GM12878 (cell line): ENCODE results near the gene CREB3L1.

Source experiments
- EZH2 ChIP-seq: IDR thresholded peaks from 2 replicates; pipeline ENCODE4 v1.6.1; 2012; ENCODE audit warnings: low read depth, mild to moderate bottlenecking, control low read depth, inconsistent platforms, low read length, borderline replicate concordance; ENCODE audit not compliant: control insufficient read depth
- HDAC6 ChIP-seq: fragments of 200-600 bp; sonication (generic); IDR thresholded peaks from one replicate; pipeline ENCODE4 v1.8.0; 2017; ENCODE audit warnings: antibody characterized with exemption; ENCODE audit not compliant: unreplicated experiment
- JUND ChIP-seq: IDR thresholded peaks from 2 replicates; pipeline ENCODE4 v1.6.1; 2012; ENCODE audit warnings: low read depth, mild to moderate bottlenecking, low read length, improper control_type of control experiment, moderate library complexity
- TF ChIP-seq, protein P1 (sequence below): IDR thresholded peaks from 2 replicates; pipeline ENCODE4 v1.6.1; 2012; ENCODE audit warnings: mild to moderate bottlenecking, low read depth, low read length
- TF ChIP-seq, protein P2 (sequence below), 3 experiments: IDR thresholded peaks in 2 of 3; conservative IDR thresholded peaks in 1 of 3; 2 replicates each; pipeline ENCODE4 v1.5.1; 2011; ENCODE audit warnings: low read depth in 3 of 3, low read length in 3 of 3, mild to moderate bottlenecking in 3 of 3, control low read depth in 2 of 3, moderate library complexity in 2 of 3, inconsistent platforms in 1 of 3, mixed read lengths in 1 of 3; ENCODE audit not compliant: control insufficient read depth in 2 of 3, insufficient read depth in 1 of 3; ENCODE audit errors: extremely low read depth in 1 of 3

DNA sequence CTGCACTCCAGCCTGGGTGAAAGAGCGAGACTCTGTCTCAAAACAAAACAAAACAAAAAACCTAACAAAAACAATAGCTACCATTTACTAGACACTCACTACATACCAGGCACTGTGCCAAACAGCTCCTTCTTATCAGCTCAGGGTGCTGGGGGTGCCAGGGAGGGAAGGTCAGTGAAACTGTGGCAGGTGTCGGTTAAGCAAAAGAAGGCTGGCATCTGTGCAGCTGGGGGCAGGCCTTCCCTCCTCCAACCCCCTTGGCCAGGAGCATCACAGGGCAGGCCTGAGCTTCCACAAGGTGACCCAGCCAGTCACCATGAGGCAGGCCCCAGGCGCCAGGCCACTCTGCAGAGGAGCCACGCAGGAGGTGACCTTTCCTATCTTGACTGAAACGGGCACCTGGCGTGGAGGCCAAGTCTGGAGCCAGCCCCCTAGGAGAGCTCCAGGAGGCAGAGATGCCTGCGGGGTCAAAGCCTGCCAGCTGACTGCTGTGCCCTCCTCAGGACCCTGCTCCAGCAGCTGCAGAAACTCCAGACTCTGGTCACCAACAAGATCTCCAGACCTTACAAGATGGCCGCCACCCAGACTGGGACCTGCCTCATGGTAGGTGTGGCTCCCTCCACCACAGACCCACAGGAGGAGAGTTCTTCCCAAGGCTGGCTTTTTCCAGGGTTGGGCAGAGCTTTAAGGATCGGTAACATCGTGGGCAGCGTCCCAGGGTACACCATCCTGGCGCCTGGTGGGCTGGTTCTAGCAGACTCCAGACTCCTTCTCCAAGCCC is 38.5 kb downstream of the CREB3L1 start:
- TF ChIP-seq, protein P1, sequence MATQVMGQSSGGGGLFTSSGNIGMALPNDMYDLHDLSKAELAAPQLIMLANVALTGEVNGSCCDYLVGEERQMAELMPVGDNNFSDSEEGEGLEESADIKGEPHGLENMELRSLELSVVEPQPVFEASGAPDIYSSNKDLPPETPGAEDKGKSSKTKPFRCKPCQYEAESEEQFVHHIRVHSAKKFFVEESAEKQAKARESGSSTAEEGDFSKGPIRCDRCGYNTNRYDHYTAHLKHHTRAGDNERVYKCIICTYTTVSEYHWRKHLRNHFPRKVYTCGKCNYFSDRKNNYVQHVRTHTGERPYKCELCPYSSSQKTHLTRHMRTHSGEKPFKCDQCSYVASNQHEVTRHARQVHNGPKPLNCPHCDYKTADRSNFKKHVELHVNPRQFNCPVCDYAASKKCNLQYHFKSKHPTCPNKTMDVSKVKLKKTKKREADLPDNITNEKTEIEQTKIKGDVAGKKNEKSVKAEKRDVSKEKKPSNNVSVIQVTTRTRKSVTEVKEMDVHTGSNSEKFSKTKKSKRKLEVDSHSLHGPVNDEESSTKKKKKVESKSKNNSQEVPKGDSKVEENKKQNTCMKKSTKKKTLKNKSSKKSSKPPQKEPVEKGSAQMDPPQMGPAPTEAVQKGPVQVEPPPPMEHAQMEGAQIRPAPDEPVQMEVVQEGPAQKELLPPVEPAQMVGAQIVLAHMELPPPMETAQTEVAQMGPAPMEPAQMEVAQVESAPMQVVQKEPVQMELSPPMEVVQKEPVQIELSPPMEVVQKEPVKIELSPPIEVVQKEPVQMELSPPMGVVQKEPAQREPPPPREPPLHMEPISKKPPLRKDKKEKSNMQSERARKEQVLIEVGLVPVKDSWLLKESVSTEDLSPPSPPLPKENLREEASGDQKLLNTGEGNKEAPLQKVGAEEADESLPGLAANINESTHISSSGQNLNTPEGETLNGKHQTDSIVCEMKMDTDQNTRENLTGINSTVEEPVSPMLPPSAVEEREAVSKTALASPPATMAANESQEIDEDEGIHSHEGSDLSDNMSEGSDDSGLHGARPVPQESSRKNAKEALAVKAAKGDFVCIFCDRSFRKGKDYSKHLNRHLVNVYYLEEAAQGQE: no peak
- TF ChIP-seq HDAC6: no peak
- TF ChIP-seq JUND: no peak
- TF ChIP-seq, protein P2, sequence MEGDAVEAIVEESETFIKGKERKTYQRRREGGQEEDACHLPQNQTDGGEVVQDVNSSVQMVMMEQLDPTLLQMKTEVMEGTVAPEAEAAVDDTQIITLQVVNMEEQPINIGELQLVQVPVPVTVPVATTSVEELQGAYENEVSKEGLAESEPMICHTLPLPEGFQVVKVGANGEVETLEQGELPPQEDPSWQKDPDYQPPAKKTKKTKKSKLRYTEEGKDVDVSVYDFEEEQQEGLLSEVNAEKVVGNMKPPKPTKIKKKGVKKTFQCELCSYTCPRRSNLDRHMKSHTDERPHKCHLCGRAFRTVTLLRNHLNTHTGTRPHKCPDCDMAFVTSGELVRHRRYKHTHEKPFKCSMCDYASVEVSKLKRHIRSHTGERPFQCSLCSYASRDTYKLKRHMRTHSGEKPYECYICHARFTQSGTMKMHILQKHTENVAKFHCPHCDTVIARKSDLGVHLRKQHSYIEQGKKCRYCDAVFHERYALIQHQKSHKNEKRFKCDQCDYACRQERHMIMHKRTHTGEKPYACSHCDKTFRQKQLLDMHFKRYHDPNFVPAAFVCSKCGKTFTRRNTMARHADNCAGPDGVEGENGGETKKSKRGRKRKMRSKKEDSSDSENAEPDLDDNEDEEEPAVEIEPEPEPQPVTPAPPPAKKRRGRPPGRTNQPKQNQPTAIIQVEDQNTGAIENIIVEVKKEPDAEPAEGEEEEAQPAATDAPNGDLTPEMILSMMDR (IDR thresholded peaks at IDR 0.05 in 2 of 3, conservative IDR thresholded peaks at IDR 0.05 in 1 of 3; ENCODE audit: control insufficient read depth in 2 of 3, extremely low read depth in 1 of 3, insufficient read depth in 1 of 3, low read depth in 3 of 3, low read length in 3 of 3): no peak
- no peak for TF ChIP-seq EZH2
